Naive thymus-derived CD4-positive, alpha-beta T cell (primary cell): ENCODE measurements around the gene FN1. TPM values are rescaled to one million over a fixed set of nuclear protein-coding genes. Genes with fewer than 3 reads are reported as not detected.

Experiments
- ATAC-seq: fragments of 150-1000 bp; cut with Tn5 transposase; 2 replicates; pipeline ENCODE4 v1.10.0; 2021; ENCODE audit warnings: mild to moderate bottlenecking, moderate library complexity
- CTCF ChIA-PET: fragments of 350-600 bp; sonication (Branson Sonifier 250); formaldehyde crosslinking; loops from one replicate; lab custom pipeline; 2021; ENCODE audit warnings: antibody characterized with exemption; lab: Charles Lee
- POLR2A ChIA-PET: fragments of 350-600 bp; sonication (Branson Sonifier 250); formaldehyde crosslinking; loops from one replicate; lab custom pipeline; 2021; ENCODE audit warnings: antibody characterized with exemption, inconsistent platforms; lab: Charles Lee
- DNase-seq, 9 donors: peaks; one replicate each; pipeline versions ENCODE4 v3.0.0 to v3.0.0-alpha.2; 2020 to 2022; ENCODE audit warnings: mixed read lengths in 1 of 9
- H3K27ac ChIP-seq: one replicate; pipeline ENCODE4 v1.7.0; 2013; ENCODE audit warnings: mild to moderate bottlenecking, low read depth, low read length, moderate library complexity
- H3K27me3 ChIP-seq, 2 donors: one replicate each; pipeline ENCODE4 v1.7.0; 2013; ENCODE audit warnings: low read length in 2 of 2, mild to moderate bottlenecking in 2 of 2, moderate library complexity in 2 of 2; ENCODE audit not compliant: control insufficient read depth in 2 of 2, insufficient read depth in 2 of 2
- H3K36me3 ChIP-seq, 3 experiments: 1 replicate in 2 of 3; 2 replicates in 1 of 3; pipeline ENCODE4 v1.7.0; 2013; ENCODE audit warnings: low read length in 3 of 3, mild to moderate bottlenecking in 3 of 3, moderate library complexity in 1 of 3; ENCODE audit not compliant: insufficient read depth in 3 of 3, control insufficient read depth in 2 of 3
- H3K4me1 ChIP-seq, 2 donors: one replicate each; pipeline ENCODE4 v1.7.0; 2013; ENCODE audit warnings: low read length in 2 of 2, mild to moderate bottlenecking in 2 of 2, moderate library complexity in 1 of 2; ENCODE audit not compliant: control insufficient read depth in 2 of 2, insufficient read depth in 2 of 2
- H3K4me3 ChIP-seq: 2 replicates; pipeline ENCODE4 v1.7.0; 2013; ENCODE audit warnings: mild to moderate bottlenecking, low read length
- H3K9me3 ChIP-seq, 3 experiments: 1 replicate in 2 of 3; 2 replicates in 1 of 3; pipeline ENCODE4 v1.7.0; 2013; ENCODE audit warnings: low read length in 3 of 3; ENCODE audit not compliant: control insufficient read depth in 2 of 3
- H3K27ac Mint-ChIP-seq, 9 donors: one replicate each; pipeline ENCODE4 v1.8.0; 2020 to 2022; ENCODE audit warnings: mixed read lengths in 9 of 9, mild to moderate bottlenecking in 8 of 9, moderate library complexity in 5 of 9, inconsistent platforms in 2 of 9
- H3K27me3 Mint-ChIP-seq, 5 donors: one replicate each; pipeline ENCODE4 v1.8.0; 2021 to 2022; ENCODE audit warnings: mixed read lengths in 5 of 5, mild to moderate bottlenecking in 1 of 5
- H3K36me3 Mint-ChIP-seq, 5 donors: one replicate each; pipeline ENCODE4 v1.8.0; 2020 to 2022; ENCODE audit warnings: mixed read lengths in 5 of 5, mild to moderate bottlenecking in 3 of 5, inconsistent platforms in 1 of 5
- H3K4me1 Mint-ChIP-seq, 7 donors: one replicate each; pipeline ENCODE4 v1.8.0; 2020 to 2022; ENCODE audit warnings: mixed read lengths in 7 of 7, mild to moderate bottlenecking in 3 of 7, inconsistent platforms in 1 of 7
- H3K4me3 Mint-ChIP-seq, 10 donors: one replicate each; pipeline ENCODE4 v1.8.0; 2020 to 2022; ENCODE audit warnings: mild to moderate bottlenecking in 10 of 10, mixed read lengths in 10 of 10, moderate library complexity in 6 of 10, inconsistent platforms in 2 of 10
- H3K9me3 Mint-ChIP-seq, 11 donors: one replicate each; pipeline ENCODE4 v1.8.0; 2020 to 2022; ENCODE audit warnings: mixed read lengths in 11 of 11, mild to moderate bottlenecking in 4 of 11, inconsistent platforms in 1 of 11, moderate library complexity in 1 of 11
- intact Hi-C, 2 donors: fragments of 100-400 bp; cut with micrococcal nuclease; formaldehyde crosslinking; loops; one replicate each; pipeline ENCODE4 v1.15.1; 2023
- polyA plus RNA-seq, 2 donors: library from polyadenylated mRNA; unstranded; fragments of 300-500 nt; fragmentation: Illumina TruSeq; gene quantifications; one replicate each; pipeline ENCODE4 v1.2.3, GENCODE V29; 2021
- total RNA-seq, 6 experiments: library from RNA in 5 of 6; stranded (reverse) in 5 of 6; gene quantifications; 1 replicate in 5 of 6; 2 replicates in 1 of 6; pipeline ENCODE4 v1.2.3 and lab custom pipeline; 2021 to 2026

FN1 gene
- total and polyA plus RNA-seq, 7 experiments from 2014 or later: 0.13 to 2.2 (median 0.68) TPM

DNA sequence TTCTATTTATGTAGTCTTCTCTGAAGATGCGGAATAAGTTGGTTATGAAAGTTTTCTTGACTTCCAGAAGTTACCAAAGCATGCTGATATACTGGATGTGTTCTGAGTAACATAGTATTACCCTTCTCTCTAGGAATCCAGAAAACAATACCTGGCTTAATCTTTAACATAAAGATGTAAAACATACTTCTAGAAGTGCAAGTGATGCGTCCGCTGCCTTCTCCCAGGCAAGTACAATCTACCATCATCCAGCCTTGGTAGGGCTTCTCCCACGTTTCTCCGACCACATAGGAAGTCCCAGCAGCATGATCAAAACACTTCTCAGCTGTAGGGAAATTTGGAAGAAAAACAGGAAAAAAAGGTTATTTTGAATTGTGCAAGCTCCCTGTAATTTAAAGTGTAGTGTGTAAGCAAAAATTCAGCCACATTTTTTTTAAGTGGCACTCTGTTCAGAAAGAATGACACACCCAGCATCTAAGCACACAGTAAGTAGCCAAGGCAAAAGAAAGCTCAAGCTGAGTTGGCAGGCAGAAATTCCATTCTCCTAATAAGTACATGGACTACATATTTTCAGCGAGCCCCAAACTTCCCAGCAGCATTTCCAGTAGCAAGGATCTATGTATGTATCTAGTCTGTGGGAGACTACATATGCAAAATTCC, 5.2 kb downstream of the FN1 start:
- peaks cover 7 to 17% of the 10 kb centered on the region in 2 donors for H3K27me3 ChIP-seq
- ATAC-seq: no peak
- no peak overlapping the region for H3K4me3 Mint-ChIP-seq
- DNase-seq: no peak
- no peaks in the 10 kb centered on the region for H3K9me3 ChIP-seq
- intact Hi-C loops: loop anchor here in 1 of 2 donors (10.0 kb wide), 1 partner anchor 616 kb away; no protein-coding TSS in a partner anchor
- H3K27me3 Mint-ChIP-seq: peaks cover 56 to 77% (median 67%) of the 10 kb centered on the region in 5 donors
- ChIA-PET CTCF (no interaction called here), POLR2A (no interaction called here)
- H3K9me3 Mint-ChIP-seq: peaks cover 0 to 5% (median 0%) of the 10 kb centered on the region in 11 donors
- H3K27ac ChIP-seq: no peak overlapping the region
- H3K4me1 ChIP-seq: peaks cover 6 to 8% of the 10 kb centered on the region in 2 donors
- H3K36me3 ChIP-seq: no peaks in the 10 kb centered on the region
- H3K4me3 ChIP-seq: no peak overlapping the region
- H3K36me3 Mint-ChIP-seq: peaks cover 0 to 5% (median 0%) of the 10 kb centered on the region in 5 donors
- no peak overlapping the region for H3K27ac Mint-ChIP-seq
- peaks cover 0 to 11% (median 10%) of the 10 kb centered on the region in 7 donors for H3K4me1 Mint-ChIP-seq

DNA sequence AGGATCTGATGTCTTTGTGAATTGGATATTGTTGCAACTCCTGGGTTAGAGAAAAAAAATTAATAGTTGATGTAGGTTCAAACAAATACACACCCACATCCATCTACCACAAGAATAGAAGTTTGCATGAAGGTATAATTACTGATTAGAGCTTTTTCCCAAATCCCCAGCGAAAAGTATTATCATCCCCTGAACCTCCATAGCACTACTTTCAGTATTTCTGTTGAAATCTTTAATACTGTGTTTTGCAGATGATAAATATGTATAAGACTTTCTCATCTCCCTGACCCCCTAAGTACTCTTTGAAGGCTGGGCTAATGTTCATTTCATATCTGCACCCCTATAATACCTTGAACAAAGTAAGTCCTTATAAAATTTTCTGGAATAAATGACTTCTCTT, 6.4 kb downstream of the FN1 start:
- no peaks in the 10 kb centered on the region for H3K4me1 Mint-ChIP-seq
- CTCF ChIA-PET: no interaction called here
- no peak for ATAC-seq

DNA sequence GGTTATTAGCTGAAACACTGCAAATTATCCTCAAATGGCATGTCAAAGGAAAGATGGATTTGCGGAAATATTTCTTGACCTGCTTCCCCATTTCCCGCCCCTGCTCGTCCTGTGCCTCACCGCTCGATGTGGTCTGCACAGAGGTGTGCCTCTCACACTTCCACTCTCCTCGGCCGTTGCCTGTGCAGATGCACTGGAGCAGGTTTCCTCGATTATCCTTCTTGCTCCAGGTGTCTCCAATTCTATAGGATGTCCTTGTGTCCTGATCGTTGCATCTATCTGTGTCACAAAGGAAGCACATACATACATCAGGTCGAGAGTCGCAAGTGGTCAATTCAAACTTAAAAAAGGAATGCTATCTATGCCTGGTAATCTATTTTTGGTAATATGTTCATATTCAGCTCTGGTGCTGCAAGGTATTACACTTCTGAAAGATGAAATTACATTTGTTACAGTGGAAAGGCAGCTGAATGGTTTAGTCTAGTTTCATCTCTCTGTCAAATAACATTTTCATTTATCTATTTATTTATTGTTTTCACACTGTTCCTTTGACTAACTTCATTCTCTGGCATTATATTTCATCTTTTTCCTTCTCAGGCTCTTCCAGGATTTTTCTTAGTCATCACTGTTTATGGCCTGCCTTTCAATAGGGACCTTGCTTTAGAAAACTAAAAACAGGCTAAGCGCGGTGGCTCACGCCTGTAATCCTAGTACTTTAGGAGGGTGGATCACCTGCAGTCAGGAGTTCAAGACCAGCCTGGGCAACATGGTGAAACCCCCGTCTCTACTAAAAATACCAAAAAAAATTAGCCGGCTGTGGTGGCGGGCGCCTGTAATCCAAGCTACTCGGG, 7.6 kb downstream of the FN1 start:
- Histone ChIP-seq H3K4me3 (no peak overlapping the region), H3K9me3 (no peaks in the 10 kb centered on the region), H3K4me1 (no peaks in the 10 kb centered on the region), H3K27ac (no peak overlapping the region), H3K36me3 (no peaks in the 10 kb centered on the region), H3K27me3 (peaks cover 0 to 5% of the 10 kb centered on the region in 2 donors)
- CTCF ChIA-PET: no interaction called here
- peaks cover 50 to 77% (median 57%) of the 10 kb centered on the region in 5 donors for H3K27me3 Mint-ChIP-seq
- POLR2A ChIA-PET: no interaction called here
- intact Hi-C loops: no loop called here
- no peak overlapping the region for H3K4me3 Mint-ChIP-seq
- DNase-seq (no peak), ATAC-seq (no peak)
- peaks cover 0 to 4% (median 0%) of the 10 kb centered on the region in 11 donors for H3K9me3 Mint-ChIP-seq
- H3K4me1 Mint-ChIP-seq: no peaks in the 10 kb centered on the region
- H3K27ac Mint-ChIP-seq: no peak overlapping the region
- H3K36me3 Mint-ChIP-seq: no peaks in the 10 kb centered on the region

More for the DNA sequence above, 6.4 kb downstream of the FN1 start:
- H3K27ac Mint-ChIP-seq: no peak overlapping the region
- no peaks in the 10 kb centered on the region for H3K4me1 ChIP-seq
- intact Hi-C loops: no loop called here
- no peaks in the 10 kb centered on the region for H3K36me3 Mint-ChIP-seq
- H3K27me3 ChIP-seq: peaks cover 0 to 6% of the 10 kb centered on the region in 2 donors
- H3K9me3 ChIP-seq: no peaks in the 10 kb centered on the region
- no peak overlapping the region for H3K27ac ChIP-seq
- H3K27me3 Mint-ChIP-seq: peaks cover 51 to 74% (median 57%) of the 10 kb centered on the region in 5 donors
- no peak overlapping the region for H3K4me3 Mint-ChIP-seq
- H3K9me3 Mint-ChIP-seq: peaks cover 0 to 5% (median 0%) of the 10 kb centered on the region in 11 donors
- DNase-seq: no peak
- H3K36me3 ChIP-seq: no peaks in the 10 kb centered on the region
- H3K4me3 ChIP-seq: no peak overlapping the region
- POLR2A ChIA-PET: no interaction called here

DNA sequence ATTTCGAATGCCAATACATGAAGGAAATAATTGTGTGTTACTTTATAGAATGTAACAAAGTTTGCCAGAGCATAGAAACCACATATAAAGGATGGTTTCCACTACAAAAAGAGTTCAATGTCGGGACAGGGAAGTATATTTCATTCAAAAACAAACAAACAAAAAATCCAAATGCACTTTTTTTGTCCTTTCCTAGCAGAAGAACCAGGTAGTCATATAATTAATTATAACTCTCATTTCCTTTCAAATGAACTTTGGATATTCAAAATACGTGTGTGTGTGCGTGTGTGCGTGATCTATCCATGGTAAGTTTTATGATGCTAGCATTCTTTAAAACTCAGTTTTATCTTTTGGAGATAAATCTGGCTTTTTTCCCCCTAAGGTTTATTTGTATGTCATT, 8.3 kb downstream of the FN1 start:
- Mint-ChIP-seq H3K9me3 (peaks cover 0 to 2% (median 0%) of the 10 kb centered on the region in 11 donors), H3K4me1 (no peaks in the 10 kb centered on the region), H3K27ac (no peak overlapping the region), H3K4me3 (no peak overlapping the region), H3K27me3 (peaks cover 48 to 73% (median 52%) of the 10 kb centered on the region in 5 donors), H3K36me3 (no peaks in the 10 kb centered on the region)
- intact Hi-C loops: no loop called here
- H3K9me3 ChIP-seq: no peaks in the 10 kb centered on the region
- no peaks in the 10 kb centered on the region for H3K27me3 ChIP-seq
- no peak overlapping the region for H3K4me3 ChIP-seq
- no peaks in the 10 kb centered on the region for H3K36me3 ChIP-seq
- H3K27ac ChIP-seq: no peak overlapping the region
- H3K4me1 ChIP-seq: no peaks in the 10 kb centered on the region
- DNase-seq (no peak), ATAC-seq (no peak)
- ChIA-PET POLR2A (no interaction called here), CTCF (no interaction called here)

DNA sequence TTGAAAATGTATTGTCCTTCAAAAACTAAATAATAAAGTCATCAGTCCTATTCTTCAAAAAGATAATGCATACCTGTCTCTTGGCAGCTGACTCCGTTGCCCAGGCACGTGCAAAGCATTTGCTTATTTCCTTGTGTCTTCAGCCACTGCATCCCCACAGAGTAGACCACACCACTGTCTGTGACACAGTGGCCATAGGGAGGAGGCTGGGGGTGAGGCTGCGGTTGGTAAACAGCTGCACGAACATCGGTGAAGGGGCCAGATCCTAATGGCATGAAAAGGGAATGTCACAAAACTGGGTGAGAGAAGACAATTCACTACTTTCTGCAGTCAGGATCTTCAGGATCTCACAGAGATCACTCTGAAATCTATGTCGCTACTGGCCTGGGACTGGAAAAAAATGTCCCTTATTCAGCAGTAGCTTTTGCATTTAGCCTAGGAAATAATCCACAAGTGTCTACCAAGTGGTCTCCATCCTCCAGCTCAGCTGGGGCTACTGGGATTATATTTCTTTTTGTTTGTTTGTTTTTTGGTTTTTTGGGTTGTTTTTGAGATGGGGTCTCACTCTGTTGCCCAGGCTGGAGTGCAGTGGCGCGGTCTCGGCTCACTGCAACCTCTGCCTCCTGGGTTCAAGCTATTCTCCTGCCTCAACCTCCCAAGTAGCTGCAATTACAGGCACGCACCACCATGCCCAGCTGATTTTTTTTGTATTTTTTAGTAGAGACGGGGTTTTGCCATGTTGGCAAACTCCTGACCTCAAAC, 10.7 kb downstream of the FN1 start:
- no peak for DNase-seq
- Histone ChIP-seq H3K27me3 (no peaks in the 10 kb centered on the region), H3K36me3 (no peaks in the 10 kb centered on the region), H3K4me1 (no peaks in the 10 kb centered on the region), H3K4me3 (no peak overlapping the region), H3K27ac (no peak overlapping the region), H3K9me3 (no peaks in the 10 kb centered on the region)
- Mint-ChIP-seq H3K27ac (no peak overlapping the region), H3K36me3 (no peaks in the 10 kb centered on the region), H3K4me3 (no peak overlapping the region), H3K4me1 (no peaks in the 10 kb centered on the region), H3K9me3 (peaks cover 0 to 4% (median 0%) of the 10 kb centered on the region in 11 donors), H3K27me3 (peaks cover 45 to 67% (median 55%) of the 10 kb centered on the region in 5 donors)
- intact Hi-C loops: no loop called here
- ChIA-PET POLR2A (no interaction called here), CTCF (no interaction called here)
- no peak for ATAC-seq

DNA sequence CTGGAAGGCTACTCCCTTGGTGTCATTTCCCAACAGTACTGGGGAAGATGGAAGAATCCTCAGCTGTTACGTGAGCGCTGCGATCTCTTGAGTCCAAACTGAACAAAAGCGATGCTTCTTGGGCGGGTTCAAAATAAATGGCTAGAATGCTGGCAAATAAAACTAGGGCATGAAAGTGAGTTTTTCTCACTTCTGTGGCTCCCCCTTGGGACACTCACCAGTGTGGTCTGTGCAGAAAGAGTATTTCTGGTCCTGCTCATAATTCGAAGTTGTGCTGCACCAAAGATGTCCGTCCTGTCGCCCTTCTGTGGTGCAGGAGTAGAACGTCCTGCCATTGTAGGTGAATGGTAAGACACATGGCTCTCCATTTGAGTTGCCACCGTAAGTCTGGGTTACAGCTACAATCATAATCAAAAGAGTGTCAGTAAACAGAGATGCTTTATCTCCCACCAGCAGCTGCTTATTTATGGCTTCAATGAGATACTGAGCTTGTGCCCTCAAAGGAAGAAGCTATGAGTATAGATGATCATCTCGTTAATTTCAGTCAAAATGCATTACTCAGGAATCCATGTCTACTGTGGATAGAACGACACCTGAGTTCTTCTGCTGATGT, 11.8 kb downstream of the FN1 start:
- POLR2A ChIA-PET: no interaction called here
- Histone ChIP-seq H3K27ac (no peak overlapping the region), H3K27me3 (no peaks in the 10 kb centered on the region), H3K36me3 (no peaks in the 10 kb centered on the region), H3K4me3 (no peak overlapping the region), H3K4me1 (no peaks in the 10 kb centered on the region), H3K9me3 (no peaks in the 10 kb centered on the region)
- no peak overlapping the region for H3K27ac Mint-ChIP-seq
- H3K4me1 Mint-ChIP-seq: no peaks in the 10 kb centered on the region
- ATAC-seq: no peak
- no peak overlapping the region for H3K4me3 Mint-ChIP-seq
- H3K36me3 Mint-ChIP-seq: no peaks in the 10 kb centered on the region
- H3K27me3 Mint-ChIP-seq: peaks cover 37 to 59% (median 44%) of the 10 kb centered on the region in 5 donors
- DNase-seq: no peak
- CTCF ChIA-PET: no interaction called here
- H3K9me3 Mint-ChIP-seq: peaks cover 0 to 6% (median 0%) of the 10 kb centered on the region in 11 donors
- intact Hi-C loops: no loop called here
